ENCODE results near the gene PTPRM.

DNA sequence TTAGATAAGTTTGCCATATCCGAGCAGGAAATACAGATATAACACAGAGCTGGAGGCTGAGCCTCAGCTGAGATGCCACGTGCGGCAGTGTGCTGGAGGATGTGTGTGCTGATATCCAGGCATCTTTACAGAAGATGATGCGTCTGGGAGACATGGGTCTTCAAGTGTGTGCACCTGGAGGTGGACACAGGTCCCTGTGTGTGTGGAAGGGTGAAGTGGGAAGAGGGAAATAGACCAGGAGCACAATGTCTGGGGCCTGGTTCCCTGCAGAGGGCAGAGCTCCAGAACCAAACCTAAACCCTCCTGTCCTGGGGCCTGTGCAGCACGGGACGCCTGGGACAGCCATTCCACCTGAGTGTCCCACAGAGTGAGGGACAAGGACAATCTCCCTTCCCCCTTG, 861.8 kb downstream of the PTPRM start:
- TF ChIP-seq POLR2A (IDR thresholded peaks at IDR 0.05), result no peak
- no peak for TF ChIP-seq POLR2AphosphoS5 (IDR thresholded peaks at IDR 0.05)
- no peak for TF ChIP-seq EP300 (IDR thresholded peaks at IDR 0.05)

All from sigmoid colon (tissue), 4 donors.